Ovary (tissue), 3 donors: Measurements from ENCODE around the gene UAP1L1.

Source experiments
- CTCF ChIP-seq, 3 donors: fragments of 450-650 bp in 2 of 3; fragments of 200-600 bp in 1 of 3; IDR thresholded peaks; one replicate each; pipeline versions ENCODE4 v1.5.1 to v1.8.0; 2016 to 2022; ENCODE audit warnings: antibody characterized with exemption in 3 of 3, mild to moderate bottlenecking in 1 of 3
- POLR2A ChIP-seq: fragments of 450-650 bp; IDR thresholded peaks from one replicate; pipeline ENCODE4 v1.6.1; 2017; ENCODE audit warnings: antibody characterized with exemption, mild to moderate bottlenecking, moderate library complexity
- donor health status: DM: no; HTN: no; CAD: no.

GRCh38 chr9:137052293-137052692, 25.0 kb upstream of the UAP1L1 start:
- TF ChIP-seq CTCF (IDR thresholded peaks at IDR 0.05) (no peak), POLR2A (no peak)
